Activated B cell treated with CpG ODN at 0.5 μM for 24 hours (primary cell): ENCODE results near the gene ELOVL1. TPM values are rescaled to one million over a fixed set of nuclear protein-coding genes. Genes with fewer than 3 reads are reported as not detected.

Experiments
- ATAC-seq: fragments of 200-7000 bp; cut with Tn5 transposase; one replicate; pipeline ENCODE4 v1.10.0; 2021; ENCODE audit warnings: low read depth, mild to moderate bottlenecking, moderate library complexity
- CTCF ChIA-PET: fragments of 350-600 bp; sonication (Branson Sonifier 250); formaldehyde crosslinking; loops from one replicate; lab custom pipeline; 2021; ENCODE audit warnings: antibody characterized with exemption; lab: Charles Lee
- POLR2A ChIA-PET: fragments of 350-600 bp; sonication (Branson Sonifier 250); formaldehyde crosslinking; loops from one replicate; lab custom pipeline; 2021; ENCODE audit warnings: antibody characterized with exemption; lab: Charles Lee
- DNase-seq: peaks from one replicate; pipeline ENCODE4 v3.0.0; 2022
- H3K27ac Mint-ChIP-seq: one replicate; pipeline ENCODE4 v1.8.0; 2020; ENCODE audit warnings: mixed read lengths
- H3K27me3 Mint-ChIP-seq: one replicate; pipeline ENCODE4 v1.8.0; 2021; ENCODE audit warnings: mixed read lengths
- H3K36me3 Mint-ChIP-seq: one replicate; pipeline ENCODE4 v1.8.0; 2021; ENCODE audit warnings: low read depth, mixed read lengths
- H3K4me1 Mint-ChIP-seq: one replicate; pipeline ENCODE4 v1.8.0; 2021; ENCODE audit warnings: mixed read lengths
- H3K4me3 Mint-ChIP-seq: one replicate; pipeline ENCODE4 v1.8.0; 2020; ENCODE audit warnings: mild to moderate bottlenecking, mixed read lengths
- H3K9me3 Mint-ChIP-seq: one replicate; pipeline ENCODE4 v1.8.0; 2020; ENCODE audit warnings: mixed read lengths
- CTCF ChIP-seq: fragments of 200-600 bp; IDR thresholded peaks from one replicate; pipeline ENCODE4 v1.8.0; 2022; ENCODE audit warnings: antibody characterized with exemption, mild to moderate bottlenecking
- intact Hi-C: fragments of 100-400 bp; cut with micrococcal nuclease; formaldehyde crosslinking; loops from one replicate; pipeline ENCODE4 v1.15.1; 2024
- total RNA-seq: library from RNA; stranded (reverse); gene quantifications from 2 replicates; pipeline ENCODE4 v1.2.3, GENCODE V29; 2022

ELOVL1 gene
- total RNA-seq, 1 donor from 2014 or later, result 84.2 TPM

GRCh38 chr1:43319766-43320165 is 48.0 kb downstream of the ELOVL1 start:
- ChIA-PET POLR2A (no interaction called here), CTCF (no interaction called here)
- TF ChIP-seq CTCF, result no peak
- Mint-ChIP-seq H3K27me3 (no peaks in the 10 kb centered on the region), H3K9me3 (peaks cover 5% of the 10 kb centered on the region), H3K27ac (no peak overlapping the region), H3K36me3 (no peaks in the 10 kb centered on the region), H3K4me1 (no peaks in the 10 kb centered on the region), H3K4me3 (no peak overlapping the region)
- DNase-seq, result no peak
- intact Hi-C loops, result no loop called here
- ATAC-seq, result no peak

- H3K27ac Mint-ChIP-seq, result no peak overlapping the region
- intact Hi-C loops, result no loop called here
- ChIA-PET CTCF (no interaction called here), POLR2A (no interaction called here)
- DNase-seq (no peak), ATAC-seq (no peak)
- no peaks in the 10 kb centered on the region for H3K27me3 Mint-ChIP-seq
- no peaks in the 10 kb centered on the region for H3K36me3 Mint-ChIP-seq
- H3K4me1 Mint-ChIP-seq, result no peaks in the 10 kb centered on the region
- no peak overlapping the region for H3K4me3 Mint-ChIP-seq
- peaks cover 1% of the 10 kb centered on the region for H3K9me3 Mint-ChIP-seq
- TF ChIP-seq CTCF, result no peak
Measured at GRCh38 chr1:43319288-43319687, 48.5 kb downstream of the ELOVL1 start.

- TF ChIP-seq CTCF, result no peak
- no peaks in the 10 kb centered on the region for H3K27me3 Mint-ChIP-seq
- ATAC-seq (no peak), DNase-seq (no peak)
- H3K9me3 Mint-ChIP-seq, result no peaks in the 10 kb centered on the region
- ChIA-PET POLR2A (no interaction called here), CTCF (no interaction called here)
- H3K36me3 Mint-ChIP-seq, result no peaks in the 10 kb centered on the region
- intact Hi-C loops, result no loop called here
- H3K4me3 Mint-ChIP-seq, result no peak overlapping the region
- no peak overlapping the region for H3K27ac Mint-ChIP-seq
- H3K4me1 Mint-ChIP-seq, result no peaks in the 10 kb centered on the region
Measured at GRCh38 chr1:43318831-43319230, 49.0 kb downstream of the ELOVL1 start.

- intact Hi-C loops, result no loop called here
- no peak overlapping the region for H3K27ac Mint-ChIP-seq
- ChIA-PET POLR2A (no interaction called here), CTCF (no interaction called here)
- H3K27me3 Mint-ChIP-seq, result no peaks in the 10 kb centered on the region
- ATAC-seq (no peak), DNase-seq (no peak)
- no peaks in the 10 kb centered on the region for H3K36me3 Mint-ChIP-seq
- H3K4me3 Mint-ChIP-seq, result no peak overlapping the region
- no peak for TF ChIP-seq CTCF
- no peaks in the 10 kb centered on the region for H3K4me1 Mint-ChIP-seq
- H3K9me3 Mint-ChIP-seq, result no peaks in the 10 kb centered on the region
Measured at GRCh38 chr1:43317817-43318471, 49.9 kb downstream of the ELOVL1 start.

GRCh38 chr1:43316738-43317520 is 50.9 kb downstream of the ELOVL1 start:
- no peaks in the 10 kb centered on the region for H3K27me3 Mint-ChIP-seq
- H3K4me3 Mint-ChIP-seq, result no peak overlapping the region
- CTCF ChIA-PET, result no interaction called here

More at GRCh38 chr1:43316738-43317520, 50.9 kb downstream of the ELOVL1 start:
- Mint-ChIP-seq H3K4me1 (no peaks in the 10 kb centered on the region), H3K9me3 (no peaks in the 10 kb centered on the region), H3K27ac (no peak overlapping the region), H3K36me3 (no peaks in the 10 kb centered on the region)
- POLR2A ChIA-PET, result no interaction called here
- ATAC-seq (no peak), DNase-seq (no peak)
- no peak for TF ChIP-seq CTCF
- intact Hi-C loops, result no loop called here
